H1 (cell line): Measurements from ENCODE around the gene QSOX2. TPM values are rescaled to one million over a fixed set of nuclear protein-coding genes. Genes with fewer than 3 reads are reported as not detected.

Source experiments
- CTCF ChIA-PET: fragments of 300-600 bp; sonication (Branson Sonifier 250); formaldehyde crosslinking; loops from one replicate; lab custom pipeline; 2021; ENCODE audit not compliant: partially characterized antibody; lab: Charles Lee
- POLR2A ChIA-PET: fragments of 300-600 bp; sonication (Branson Sonifier 250); formaldehyde crosslinking; loops from one replicate; lab custom pipeline; 2021; ENCODE audit warnings: inconsistent platforms; ENCODE audit not compliant: partially characterized antibody; lab: Charles Lee
- DNase-seq, 2 experiments: peaks; one replicate each; pipeline versions ENCODE4 v3.0.0 to v3.0.0-alpha.2; 2010 to 2022; ENCODE audit warnings: low spot score in 2 of 2, low read depth in 1 of 2, mixed read lengths in 1 of 2
- FAIRE-seq: peaks from 2 replicates; lab custom pipeline; 2011; peaks lifted over from hg19 to GRCh38; lab: Jason Lieb, UNC
- H2AFZ ChIP-seq: 2 replicates; pipeline ENCODE4 v1.8.1; 2012; ENCODE audit warnings: low read length, inconsistent platforms
- H2AK5ac ChIP-seq: 2 replicates; pipeline ENCODE4 v1.6.1; 2013; ENCODE audit warnings: low read depth, low read length
- H2BK120ac ChIP-seq: replicated peaks from 2 replicates; pipeline ENCODE3; 2013; ENCODE audit warnings: low read depth, low read length, inconsistent platforms
- H2BK12ac ChIP-seq: 2 replicates; pipeline ENCODE4 v1.6.1; 2013; ENCODE audit warnings: low read depth, low read length
- H2BK15ac ChIP-seq: 2 replicates; pipeline ENCODE4 v1.6.1; 2013; ENCODE audit warnings: low read length
- H2BK20ac ChIP-seq: 2 replicates; pipeline ENCODE4 v1.6.1; 2013; ENCODE audit warnings: low read length
- H2BK5ac ChIP-seq: 2 replicates; pipeline ENCODE4 v1.6.1; 2013; ENCODE audit warnings: low read depth, low read length
- H3K14ac ChIP-seq: 2 replicates; pipeline ENCODE4 v1.6.1; 2013; ENCODE audit warnings: inconsistent platforms; ENCODE audit not compliant: insufficient read length
- H3K18ac ChIP-seq: 2 replicates; pipeline ENCODE4 v1.6.1; 2013; ENCODE audit warnings: low read length; ENCODE audit errors: extremely low read depth
- H3K23ac ChIP-seq: 2 replicates; pipeline ENCODE4 v1.6.1; 2013; ENCODE audit warnings: inconsistent platforms; ENCODE audit not compliant: insufficient read length
- H3K23me2 ChIP-seq: 2 replicates; pipeline ENCODE4 v1.6.1; 2013; ENCODE audit warnings: low read depth, low read length
- H3K27ac ChIP-seq: 2 replicates; pipeline ENCODE4 v1.6.1; 2011; ENCODE audit warnings: low read depth, low read length, inconsistent platforms
- H3K27me3 ChIP-seq, 4 experiments: replicated peaks in 1 of 4; 1 replicate in 1 of 4; 2 replicates in 3 of 4; pipeline versions ENCODE4 v1.6.1 to v1.8.1; 2011 to 2013; ENCODE audit warnings: low read length in 3 of 4, mild to moderate bottlenecking in 3 of 4, inconsistent platforms in 2 of 4, mixed read lengths in 2 of 4, moderate library complexity in 1 of 4; ENCODE audit not compliant: control insufficient read depth in 3 of 4, insufficient read depth in 3 of 4; ENCODE audit errors: extremely low read depth in 1 of 4
- H3K36me3 ChIP-seq, 4 experiments: 2 replicates each; pipeline versions ENCODE4 v1.6.1 to v1.8.1; 2011 to 2013; ENCODE audit warnings: mild to moderate bottlenecking in 4 of 4, low read length in 3 of 4, moderate library complexity in 2 of 4, control low read depth in 1 of 4, inconsistent platforms in 1 of 4; ENCODE audit not compliant: insufficient read depth in 4 of 4, control insufficient read depth in 2 of 4
- H3K4ac ChIP-seq: replicated peaks from 2 replicates; pipeline ENCODE3; 2013; ENCODE audit warnings: low read length, low read depth, mixed read lengths, inconsistent platforms; ENCODE audit not compliant: insufficient read length
- H3K4me1 ChIP-seq, 4 experiments: replicated peaks in 1 of 4; 1 replicate in 1 of 4; 2 replicates in 3 of 4; pipeline versions ENCODE4 v1.6.1 to v1.8.1; 2011 to 2013; ENCODE audit warnings: low read length in 3 of 4, inconsistent platforms in 2 of 4, mixed read lengths in 1 of 4; ENCODE audit not compliant: insufficient read depth in 4 of 4, control insufficient read depth in 3 of 4
- H3K4me2 ChIP-seq, 2 experiments: 2 replicates each; pipeline versions ENCODE4 v1.6.1 to v1.8.1; 2011 to 2013; ENCODE audit warnings: low read depth in 2 of 2, low read length in 2 of 2, control low read depth in 1 of 2, inconsistent platforms in 1 of 2, mild to moderate bottlenecking in 1 of 2; ENCODE audit not compliant: insufficient read depth in 1 of 2
- H3K4me3 ChIP-seq, 4 experiments: fragments of 200-600, 300-600 bp in 1 of 4; sonication (generic), shearing (Covaris generic), sonication (Bioruptor Twin) in 1 of 4; 2 replicates each; pipeline versions ENCODE4 v1.5.1 to v1.8.1; 2011 to 2016; ENCODE audit warnings: low read length in 4 of 4, low read depth in 3 of 4, control low read depth in 2 of 4, inconsistent platforms in 2 of 4, mild to moderate bottlenecking in 2 of 4, mixed read lengths in 1 of 4, moderate library complexity in 1 of 4; ENCODE audit not compliant: insufficient read depth in 2 of 4; ENCODE audit errors: extremely low read depth in 1 of 4
- H3K56ac ChIP-seq: replicated peaks from 2 replicates; pipeline ENCODE3; 2013; ENCODE audit warnings: low read depth, mild to moderate bottlenecking, mixed read lengths, low read length, inconsistent platforms; ENCODE audit not compliant: insufficient read length
- H3K79me1 ChIP-seq: 2 replicates; pipeline ENCODE4 v1.6.1; 2013; ENCODE audit warnings: low read depth, low read length, control low read depth
- H3K79me2 ChIP-seq, 2 experiments: 2 replicates each; pipeline versions ENCODE4 v1.6.1 to v1.8.1; 2012 to 2013; ENCODE audit warnings: low read length in 2 of 2, mild to moderate bottlenecking in 2 of 2, inconsistent platforms in 1 of 2; ENCODE audit not compliant: insufficient read depth in 2 of 2, control insufficient read depth in 1 of 2
- H3K9ac ChIP-seq, 4 experiments: replicated peaks in 1 of 4; 1 replicate in 1 of 4; 2 replicates in 3 of 4; pipeline versions ENCODE4 v1.6.1 to v1.8.1; 2011 to 2013; ENCODE audit warnings: low read depth in 3 of 4, low read length in 3 of 4, control low read depth in 2 of 4, mild to moderate bottlenecking in 2 of 4, moderate library complexity in 2 of 4, inconsistent platforms in 1 of 4; ENCODE audit errors: extremely low read depth in 1 of 4
- H3K9me3 ChIP-seq, 2 experiments: 2 replicates each; pipeline versions ENCODE4 v1.6.1 to v1.8.1; 2012 to 2013; ENCODE audit warnings: mild to moderate bottlenecking in 2 of 2, moderate library complexity in 2 of 2, control low read depth in 1 of 2, inconsistent platforms in 1 of 2, low read depth in 1 of 2, low read length in 1 of 2, mixed read lengths in 1 of 2; ENCODE audit not compliant: insufficient read depth in 2 of 2
- H4K20me1 ChIP-seq, 2 experiments: replicated peaks in 1 of 2; 2 replicates each; pipeline versions ENCODE3 to v1.8.1; 2011 to 2013; ENCODE audit warnings: inconsistent platforms in 2 of 2, low read length in 2 of 2, mild to moderate bottlenecking in 1 of 2; ENCODE audit not compliant: insufficient read depth in 2 of 2, control insufficient read depth in 1 of 2
- H4K5ac ChIP-seq: 2 replicates; pipeline ENCODE4 v1.6.1; 2013; ENCODE audit warnings: low read length, low read depth, mixed read lengths, inconsistent platforms; ENCODE audit not compliant: insufficient read length
- H4K8ac ChIP-seq: 2 replicates; pipeline ENCODE4 v1.8.0; 2013; ENCODE audit warnings: mild to moderate bottlenecking, moderate library complexity, low read length, inconsistent platforms; ENCODE audit not compliant: insufficient read depth; ENCODE audit errors: extremely low read depth
- H4K91ac ChIP-seq: replicated peaks from 2 replicates; pipeline ENCODE3; 2013; ENCODE audit warnings: low read length, mixed read lengths, inconsistent platforms; ENCODE audit not compliant: insufficient read length
- BRCA1 ChIP-seq: IDR thresholded peaks from 2 replicates; pipeline ENCODE4 v1.6.1; 2012; ENCODE audit warnings: low read depth, low read length, improper control_type of control experiment
- CBX5 ChIP-seq: fragments of 300-800, 300-1000 bp; sonication (generic); IDR thresholded peaks from 2 replicates; pipeline ENCODE4 v1.7.1; 2016; ENCODE audit warnings: antibody characterized with exemption, low read length, low read depth
- CREB1 ChIP-seq: IDR thresholded peaks from 2 replicates; pipeline ENCODE4 v1.6.1; 2012; ENCODE audit warnings: inconsistent platforms
- EGR1 ChIP-seq: IDR thresholded peaks from 2 replicates; pipeline ENCODE4 v1.6.1; 2011; ENCODE audit warnings: low read depth, low read length, borderline replicate concordance
- GTF2F1 ChIP-seq: IDR thresholded peaks from 2 replicates; pipeline ENCODE4 v1.6.1; 2012; ENCODE audit warnings: low read depth, low read length, improper control_type of control experiment, borderline replicate concordance
- KDM4A ChIP-seq: IDR thresholded peaks from one replicate; pipeline ENCODE4 v1.7.1; 2012; ENCODE audit warnings: low read depth, mild to moderate bottlenecking, moderate library complexity, low read length, inconsistent platforms; ENCODE audit not compliant: severe bottlenecking
- MAFK ChIP-seq: IDR thresholded peaks from 2 replicates; pipeline ENCODE4 v1.6.1; 2012; ENCODE audit warnings: low read depth, mild to moderate bottlenecking, improper control_type of control experiment, low read length
- POLR2A ChIP-seq, 2 experiments: IDR thresholded peaks; 1 replicate in 1 of 2; 2 replicates in 1 of 2; pipeline ENCODE4 v1.6.1; 2011; ENCODE audit warnings: low read depth in 2 of 2, low read length in 2 of 2, mild to moderate bottlenecking in 2 of 2; ENCODE audit errors: control extremely low read depth in 1 of 2
- RXRA ChIP-seq: IDR thresholded peaks from 2 replicates; pipeline ENCODE4 v1.6.1; 2011; ENCODE audit warnings: low read depth, mild to moderate bottlenecking, low read length, moderate library complexity; ENCODE audit not compliant: insufficient read depth
- SAP30 ChIP-seq: fragments of 300-600 bp; sonication (generic); IDR thresholded peaks from 2 replicates; pipeline ENCODE4 v1.7.1; 2012; ENCODE audit warnings: low read length, moderate library complexity, mild to moderate bottlenecking, inconsistent platforms; ENCODE audit not compliant: insufficient read depth, insufficient replicate concordance
- SIRT6 ChIP-seq: IDR thresholded peaks from one replicate; pipeline ENCODE4 v1.7.1; 2012; ENCODE audit warnings: low read length, inconsistent platforms
- SP4 ChIP-seq: IDR thresholded peaks from 2 replicates; pipeline ENCODE4 v1.6.1; 2012; ENCODE audit warnings: low read length, inconsistent platforms
- WGBS, 2 experiments: shearing (Covaris generic) in 1 of 2; methylation state at CpG; one replicate each; pipeline versions ENCODE4 v1.1.6 to v1.1.7; 2013 to 2015; ENCODE audit warnings: low lambda C conversion rate in 2 of 2, mixed read lengths in 2 of 2, inconsistent platforms in 1 of 2, low coverage in 1 of 2, missing lambda C conversion rate in 1 of 2; ENCODE audit not compliant: insufficient replicate concordance in 2 of 2, insufficient coverage in 1 of 2, insufficient read length in 1 of 2; ENCODE audit errors: extremely low coverage in 1 of 2, missing lambda C conversion rate in 1 of 2; 5-methylcytosine and 5-hydroxymethylcytosine counted together
- polyA plus RNA-seq, 7 experiments: library from polyadenylated mRNA; depleted of rRNA in 3 of 7; stranded (reverse) in 5 of 7; unstranded in 2 of 7; fragments of >200 nt in 5 of 7; fragments of 200-250 nt in 2 of 7; gene quantifications; 1 replicate in 5 of 7; 2 replicates in 1 of 7; 4 replicates in 1 of 7; pipeline versions ENCODE4 v1.2.1 to v1.2.3, GENCODE V29; 2011 to 2013; ENCODE audit warnings: missing spikeins in 2 of 7, mixed read lengths in 2 of 7
- total RNA-seq: library from RNA; stranded (reverse); fragmentation: NEBNext Ultra II Directional; extraction: Animal tissue kit (Norgen Biotek cat#: 25700); gene quantifications from 2 replicates; pipeline ENCODE4 v1.2.1, GENCODE V29; 2021

Gene QSOX2
- total and polyA plus RNA-seq, 2 of the 8 experiments (the other 6 are each of a cell fraction or from before 2014, with no cell fraction given): 18.0 to 28.6 TPM

- Histone ChIP-seq H4K91ac (no peak overlapping the region), H3K9ac (no peak overlapping the region), H3K4me2 (no peak overlapping the region), H3K36me3 (peaks cover 0 to 2% (median 1%) of the 10 kb centered on the region in 4 experiments; a peak in 4 of 8 replicates), H3K4me3 (no peak overlapping the region), H2AK5ac (no peak overlapping the region), H2BK120ac (no peak overlapping the region), H3K23me2 (no peaks in the 10 kb centered on the region), H3K56ac (no peak overlapping the region), H2BK20ac (no peak overlapping the region), H4K5ac (no peak overlapping the region), H3K79me1 (peaks cover 14% of the 10 kb centered on the region), H2AFZ (no peak overlapping the region), H3K4ac (no peak overlapping the region), H3K9me3 (no peaks in the 10 kb centered on the region), H3K23ac (no peak overlapping the region), H3K18ac (no peak overlapping the region), H2BK12ac (no peak overlapping the region), H4K20me1 (peaks cover 23 to 31% of the 10 kb centered on the region in 2 experiments), H3K4me1 (no peaks in the 10 kb centered on the region; a peak in 2 of 7 replicates), H2BK5ac (no peak overlapping the region), H3K14ac (no peak overlapping the region), H3K27ac (no peak overlapping the region), H2BK15ac (no peak overlapping the region), H4K8ac (no peak overlapping the region), H3K79me2 (peaks cover 0 to 45% of the 10 kb centered on the region in 2 experiments; a peak in 2 of 4 replicates), H3K27me3 (no peaks in the 10 kb centered on the region)
- 93% methylated on average over 30 of the region's 30 CpGs; no CpG with 5 or more reads in 1 of the 2 experiments for WGBS, 2 experiments
- FAIRE-seq (no peak), DNase-seq (no peak)
- ChIA-PET POLR2A (no interaction called here), CTCF (interaction anchor here (0.8 to 6.7 kb wide), 28 partner anchors 8 to 256 kb away, joined by 3 to 52 read pairs (median 4); partner anchors contain the start of gene LHX3)
- TF ChIP-seq GTF2F1 (no peak), SIRT6 (no peak), SAP30 (no peak), CBX5 (no peak), MAFK (no peak), EGR1 (no peak), BRCA1 (no peak), POLR2A (IDR thresholded peaks at IDR 0.05; ENCODE audit: control extremely low read depth in 1 of 2, low read depth in 2 of 2, low read length in 2 of 2) (no peak), RXRA (no peak), SP4 (no peak), KDM4A (no peak), CREB1 (no peak)
Measured at GRCh38 chr9:136223871-136224640, 21.6 kb downstream of the QSOX2 start.
